HepG2 (cell line): ENCODE measurements around the gene HCFC2. TPM values are rescaled to one million over a fixed set of nuclear protein-coding genes. Genes with fewer than 3 reads are reported as not detected.

Experiments
- ASH2L ChIP-seq: fragments of 300-600, 200-600 bp; sonication (generic); IDR thresholded peaks from 2 replicates; pipeline ENCODE4 v1.7.0; 2017; ENCODE audit warnings: low read depth, mild to moderate bottlenecking, moderate library complexity, mixed read lengths, low read length; ENCODE audit not compliant: insufficient read length
- ATF1 ChIP-seq: IDR thresholded peaks from 2 replicates; pipeline ENCODE4 v1.6.1; 2016; ENCODE audit warnings: mild to moderate bottlenecking, control low read depth
- CENPT ChIP-seq: sonication (generic); formaldehyde crosslinking; IDR thresholded peaks from 2 replicates; pipeline ENCODE4 v1.8.0; 2022; ENCODE audit warnings: low read depth, mild to moderate bottlenecking, moderate library complexity, missing genetic modification reagents
- HCFC1 ChIP-seq: fragments of 150-350 bp; IDR thresholded peaks from 2 replicates; pipeline ENCODE4 v1.6.1; 2014; ENCODE audit warnings: low read depth, low read length
- HMG20B ChIP-seq: conservative IDR thresholded peaks from 2 replicates; pipeline ENCODE4 v1.6.1; 2016; ENCODE audit warnings: missing genetic modification reagents, missing compliant biosample characterization
- KLF13 ChIP-seq: sonication (generic); formaldehyde crosslinking; IDR thresholded peaks from 2 replicates; pipeline ENCODE4 v1.4.0; 2020; ENCODE audit warnings: mild to moderate bottlenecking, missing genetic modification reagents
- MAF1 ChIP-seq: sonication (generic); formaldehyde crosslinking; IDR thresholded peaks from 2 replicates; pipeline ENCODE4 v1.5.0; 2020; ENCODE audit warnings: missing genetic modification reagents, borderline replicate concordance
- MIER3 ChIP-seq: IDR thresholded peaks from 2 replicates; pipeline ENCODE4 v1.6.1; 2016; ENCODE audit warnings: missing compliant biosample characterization, borderline replicate concordance
- MTF2 ChIP-seq: sonication (generic); formaldehyde crosslinking; IDR thresholded peaks from 2 replicates; pipeline ENCODE4 v1.5.0; 2020; ENCODE audit warnings: missing genetic modification reagents, borderline replicate concordance
- PATZ1 ChIP-seq: sonication (generic); formaldehyde crosslinking; IDR thresholded peaks from 2 replicates; pipeline ENCODE4 v1.4.0; 2020; ENCODE audit warnings: missing genetic modification reagents
- PAX8 ChIP-seq: sonication (generic); formaldehyde crosslinking; IDR thresholded peaks from 2 replicates; pipeline ENCODE4 v1.8.0; 2022; ENCODE audit warnings: mild to moderate bottlenecking, missing genetic modification reagents, borderline replicate concordance
- PRMT3 ChIP-seq: sonication (generic); formaldehyde crosslinking; IDR thresholded peaks from 2 replicates; pipeline ENCODE4 v1.8.1; 2022; ENCODE audit warnings: low read depth, mild to moderate bottlenecking, moderate library complexity, missing genetic modification reagents, borderline replicate concordance
- SMAD1 ChIP-seq: sonication (generic); formaldehyde crosslinking; IDR thresholded peaks from 2 replicates; pipeline ENCODE4 v1.4.0; 2020; ENCODE audit warnings: missing genetic modification reagents, low read depth, mild to moderate bottlenecking, borderline replicate concordance
- XRCC5 ChIP-seq: fragments of 200-400 bp; formaldehyde crosslinking; optimal IDR thresholded peaks from 2 replicates; pipeline ENCODE3; 2017; ENCODE audit warnings: mild to moderate bottlenecking, low read length
- ZNF354B ChIP-seq: sonication (generic); formaldehyde crosslinking; IDR thresholded peaks from 2 replicates; pipeline ENCODE4 v1.8.0; 2022; ENCODE audit warnings: mild to moderate bottlenecking, missing genetic modification reagents
- ZNF616 ChIP-seq: sonication (generic); formaldehyde crosslinking; IDR thresholded peaks from 2 replicates; pipeline ENCODE4 v1.5.0; 2020; ENCODE audit warnings: low read depth, mild to moderate bottlenecking, missing genetic modification reagents
- ZNF891 ChIP-seq: sonication (generic); formaldehyde crosslinking; IDR thresholded peaks from 2 replicates; pipeline ENCODE4 v1.5.0; 2020; ENCODE audit warnings: mild to moderate bottlenecking, missing genetic modification reagents
- polyA plus RNA-seq, 8 experiments: library from polyadenylated mRNA; depleted of rRNA in 3 of 8; stranded (reverse) in 7 of 8; unstranded in 1 of 8; fragments of >200 nt; fragmentation: Illumina TruSeq in 4 of 8; extraction: Trizol in 4 of 8; gene quantifications; 2 replicates each; pipeline versions ENCODE4 v1.2.1 to v1.2.3, GENCODE V29; 2011 to 2016; ENCODE audit warnings: low read depth in 4 of 8, missing spikeins in 1 of 8, mixed read lengths in 1 of 8; ENCODE audit not compliant: insufficient read depth in 1 of 8
- total RNA-seq, 5 experiments: library from RNA; depleted of rRNA; stranded (reverse); fragments of >200 nt; fragmentation: Illumina TruSeq; extraction: Trizol; gene quantifications; 2 replicates each; pipeline ENCODE4 v1.2.3, GENCODE V29; 2016; ENCODE audit warnings: low read depth in 1 of 5
- TF ChIP-seq, protein P1 (sequence below): sonication (generic); formaldehyde crosslinking; IDR thresholded peaks from 2 replicates; pipeline ENCODE4 v1.5.0; 2020; ENCODE audit warnings: mild to moderate bottlenecking, missing genetic modification reagents, borderline replicate concordance
- TF ChIP-seq, protein P2 (sequence below): conservative IDR thresholded peaks from 2 replicates; pipeline ENCODE4 v1.6.1; 2018; ENCODE audit warnings: missing genetic modification reagents
- TF ChIP-seq, protein P3 (sequence below): sonication (generic); formaldehyde crosslinking; IDR thresholded peaks from 2 replicates; pipeline ENCODE4 v1.5.1; 2020; ENCODE audit warnings: missing genetic modification reagents, mild to moderate bottlenecking, borderline replicate concordance

The HCFC2 gene
- total and polyA plus RNA-seq, 2 of the 13 experiments (the other 11 are each of a cell fraction or from before 2014, with no cell fraction given): 3.7 to 4.9 TPM

GRCh38 chr12:104064031-104064841 is at the start of gene HCFC2 (continued):
- TF ChIP-seq ASH2L (peak; percentile 98), PRMT3 (no peak), XRCC5 (no peak), HCFC1 (peak; percentile 28; the same call in 1 of the 2 replicates), ATF1 (no peak), ZNF891 (0 out of 2 replicates have a peak, but pooled peaks have one; percentile 27), ZNF354B (no peak), MAF1 (CRISPR knock-in tag) (no peak), PAX8 (0 out of 2 replicates have a peak, but pooled peaks have one; percentile 47), MIER3 (CRISPR knock-in tag) (no peak; the same call in 1 of the 2 replicates), SMAD1 (CRISPR knock-in tag) (peak; percentile 76; the same call in 1 of the 2 replicates), ZNF616 (0 out of 2 replicates have a peak, but pooled peaks have one; percentile 9), CENPT (CRISPR knock-in tag) (no peak), KLF13 (CRISPR knock-in tag) (peak; percentile 39; the same call in 1 of the 2 replicates), HMG20B (no peak; the same call in 1 of the 2 replicates), PATZ1 (CRISPR knock-in tag) (peak; percentile 96), MTF2 (CRISPR knock-in tag) (peak; percentile 58; the same call in 1 of the 2 replicates)
- TF ChIP-seq, protein P1, sequence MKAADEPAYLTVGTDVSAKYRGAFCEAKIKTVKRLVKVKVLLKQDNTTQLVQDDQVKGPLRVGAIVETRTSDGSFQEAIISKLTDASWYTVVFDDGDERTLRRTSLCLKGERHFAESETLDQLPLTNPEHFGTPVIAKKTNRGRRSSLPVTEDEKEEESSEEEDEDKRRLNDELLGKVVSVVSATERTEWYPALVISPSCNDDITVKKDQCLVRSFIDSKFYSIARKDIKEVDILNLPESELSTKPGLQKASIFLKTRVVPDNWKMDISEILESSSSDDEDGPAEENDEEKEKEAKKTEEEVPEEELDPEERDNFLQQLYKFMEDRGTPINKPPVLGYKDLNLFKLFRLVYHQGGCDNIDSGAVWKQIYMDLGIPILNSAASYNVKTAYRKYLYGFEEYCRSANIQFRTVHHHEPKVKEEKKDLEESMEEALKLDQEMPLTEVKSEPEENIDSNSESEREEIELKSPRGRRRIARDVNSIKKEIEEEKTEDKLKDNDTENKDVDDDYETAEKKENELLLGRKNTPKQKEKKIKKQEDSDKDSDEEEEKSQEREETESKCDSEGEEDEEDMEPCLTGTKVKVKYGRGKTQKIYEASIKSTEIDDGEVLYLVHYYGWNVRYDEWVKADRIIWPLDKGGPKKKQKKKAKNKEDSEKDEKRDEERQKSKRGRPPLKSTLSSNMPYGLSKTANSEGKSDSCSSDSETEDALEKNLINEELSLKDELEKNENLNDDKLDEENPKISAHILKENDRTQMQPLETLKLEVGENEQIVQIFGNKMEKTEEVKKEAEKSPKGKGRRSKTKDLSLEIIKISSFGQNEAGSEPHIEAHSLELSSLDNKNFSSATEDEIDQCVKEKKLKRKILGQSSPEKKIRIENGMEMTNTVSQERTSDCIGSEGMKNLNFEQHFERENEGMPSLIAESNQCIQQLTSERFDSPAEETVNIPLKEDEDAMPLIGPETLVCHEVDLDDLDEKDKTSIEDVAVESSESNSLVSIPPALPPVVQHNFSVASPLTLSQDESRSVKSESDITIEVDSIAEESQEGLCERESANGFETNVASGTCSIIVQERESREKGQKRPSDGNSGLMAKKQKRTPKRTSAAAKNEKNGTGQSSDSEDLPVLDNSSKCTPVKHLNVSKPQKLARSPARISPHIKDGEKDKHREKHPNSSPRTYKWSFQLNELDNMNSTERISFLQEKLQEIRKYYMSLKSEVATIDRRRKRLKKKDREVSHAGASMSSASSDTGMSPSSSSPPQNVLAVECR (CRISPR knock-in tag): peak; percentile 98
- TF ChIP-seq, protein P2, sequence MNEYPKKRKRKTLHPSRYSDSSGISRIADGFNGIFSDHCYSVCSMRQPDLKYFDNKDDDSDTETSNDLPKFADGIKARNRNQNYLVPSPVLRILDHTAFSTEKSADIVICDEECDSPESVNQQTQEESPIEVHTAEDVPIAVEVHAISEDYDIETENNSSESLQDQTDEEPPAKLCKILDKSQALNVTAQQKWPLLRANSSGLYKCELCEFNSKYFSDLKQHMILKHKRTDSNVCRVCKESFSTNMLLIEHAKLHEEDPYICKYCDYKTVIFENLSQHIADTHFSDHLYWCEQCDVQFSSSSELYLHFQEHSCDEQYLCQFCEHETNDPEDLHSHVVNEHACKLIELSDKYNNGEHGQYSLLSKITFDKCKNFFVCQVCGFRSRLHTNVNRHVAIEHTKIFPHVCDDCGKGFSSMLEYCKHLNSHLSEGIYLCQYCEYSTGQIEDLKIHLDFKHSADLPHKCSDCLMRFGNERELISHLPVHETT (CRISPR knock-in tag): peak; percentile 84
- TF ChIP-seq, protein P3, sequence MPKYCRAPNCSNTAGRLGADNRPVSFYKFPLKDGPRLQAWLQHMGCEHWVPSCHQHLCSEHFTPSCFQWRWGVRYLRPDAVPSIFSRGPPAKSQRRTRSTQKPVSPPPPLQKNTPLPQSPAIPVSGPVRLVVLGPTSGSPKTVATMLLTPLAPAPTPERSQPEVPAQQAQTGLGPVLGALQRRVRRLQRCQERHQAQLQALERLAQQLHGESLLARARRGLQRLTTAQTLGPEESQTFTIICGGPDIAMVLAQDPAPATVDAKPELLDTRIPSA (CRISPR knock-in tag): no peak
